Measurements from ENCODE around the gene ADAMTS12. TPM values are rescaled to one million over a fixed set of nuclear protein-coding genes. Genes with fewer than 3 reads are reported as not detected.

The ADAMTS12 gene
- total and polyA plus RNA-seq, 7 experiments from 2014 or later: not detected

DNA sequence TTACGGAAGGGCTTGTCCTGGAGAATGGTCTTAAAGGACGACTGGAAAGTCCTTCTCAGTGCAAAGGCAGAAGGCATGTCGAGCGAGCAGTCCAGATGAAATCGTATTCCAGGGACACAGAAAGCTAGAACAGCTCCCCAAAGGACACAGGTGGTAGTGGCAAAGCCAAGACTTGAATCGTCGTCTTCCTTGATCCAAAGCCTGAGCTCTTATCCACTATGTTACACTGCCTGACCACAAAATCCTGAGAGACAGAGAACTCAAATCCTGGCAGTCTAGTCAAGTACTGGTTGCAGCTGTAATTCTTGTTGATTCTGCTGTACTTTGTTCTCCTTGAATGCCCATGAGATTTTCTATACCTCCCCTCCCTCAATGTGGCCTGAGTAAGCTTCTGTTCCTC lies 252.3 kb downstream of the ADAMTS12 start:
- peaks cover 0 to 17% (median 0%) of the 10 kb centered on the region in 7 donors for H3K4me1 Mint-ChIP-seq
- ATAC-seq: no peak
- Histone ChIP-seq H3K27me3 (ENCODE audit: control insufficient read depth in 2 of 2, insufficient read depth in 2 of 2, low read length in 2 of 2) (no peaks in the 10 kb centered on the region), H3K4me3 (ENCODE audit: low read length) (no peak overlapping the region), H3K27ac (ENCODE audit: low read depth, low read length) (no peak overlapping the region), H3K9me3 (ENCODE audit: control insufficient read depth in 2 of 3, low read length in 3 of 3) (no peaks in the 10 kb centered on the region), H3K4me1 (ENCODE audit: control insufficient read depth in 2 of 2, insufficient read depth in 2 of 2, low read length in 2 of 2) (no peaks in the 10 kb centered on the region), H3K36me3 (ENCODE audit: control insufficient read depth in 2 of 3, insufficient read depth in 3 of 3, low read length in 3 of 3) (no peaks in the 10 kb centered on the region)
- intact Hi-C loops (cut with micrococcal nuclease): no loop called here
- ChIA-PET POLR2A (no interaction called here), CTCF (no interaction called here)
- H3K9me3 Mint-ChIP-seq: peaks cover 0 to 10% (median 4%) of the 10 kb centered on the region in 11 donors
- peaks cover 0 to 15% (median 4%) of the 10 kb centered on the region in 5 donors for H3K27me3 Mint-ChIP-seq
- H3K36me3 Mint-ChIP-seq: peaks cover 0 to 4% (median 0%) of the 10 kb centered on the region in 5 donors
- H3K4me3 Mint-ChIP-seq: no peak overlapping the region
- no peak overlapping the region for H3K27ac Mint-ChIP-seq
- DNase-seq: no peak

DNA sequence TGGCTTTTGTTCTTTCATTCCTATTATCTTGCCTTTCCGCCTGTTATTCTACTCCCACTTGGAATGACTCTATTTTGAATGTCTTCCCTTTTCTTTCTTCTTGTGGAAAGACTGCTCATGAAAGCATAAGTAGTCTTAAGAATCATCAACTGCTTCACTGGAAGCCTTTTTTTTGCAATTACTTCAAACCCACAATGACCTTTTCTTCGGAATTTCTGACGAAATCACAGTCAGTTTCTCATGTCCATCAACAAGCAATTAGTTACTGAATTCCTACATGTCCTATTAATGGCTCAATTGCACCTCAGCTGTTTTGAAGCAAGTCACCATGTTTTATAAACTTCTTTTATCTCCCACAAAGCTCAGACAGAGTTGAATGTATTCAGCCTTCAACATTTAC lies 254.8 kb downstream of the ADAMTS12 start:
- no peak for ATAC-seq
- CTCF ChIA-PET: no interaction called here

DNA sequence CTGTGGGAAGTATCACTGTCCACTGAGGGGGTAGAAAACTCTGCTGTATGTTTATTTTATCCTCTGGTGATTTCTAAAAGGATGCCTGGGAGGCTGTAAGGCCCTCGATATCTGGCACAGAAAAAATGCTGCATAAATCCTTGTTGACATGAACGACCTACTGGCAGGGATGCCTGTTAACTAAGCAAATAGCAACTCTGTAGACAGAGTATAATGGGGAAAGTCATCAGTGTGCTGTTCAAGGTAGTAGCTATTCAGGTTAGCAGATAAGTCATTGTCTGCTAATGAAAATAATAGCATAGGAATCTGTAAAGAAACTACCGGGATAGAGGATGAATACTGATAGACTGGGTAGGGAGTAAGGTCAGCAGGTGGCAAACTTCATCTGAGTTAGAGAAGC lies 256.2 kb downstream of the ADAMTS12 start:
- Histone ChIP-seq H3K4me1 (ENCODE audit: control insufficient read depth in 2 of 2, insufficient read depth in 2 of 2, low read length in 2 of 2) (no peaks in the 10 kb centered on the region), H3K4me3 (ENCODE audit: low read length) (no peak overlapping the region), H3K36me3 (ENCODE audit: control insufficient read depth in 2 of 3, insufficient read depth in 3 of 3, low read length in 3 of 3) (no peaks in the 10 kb centered on the region), H3K9me3 (ENCODE audit: control insufficient read depth in 2 of 3, low read length in 3 of 3) (no peaks in the 10 kb centered on the region), H3K27ac (ENCODE audit: low read depth, low read length) (no peak overlapping the region), H3K27me3 (ENCODE audit: control insufficient read depth in 2 of 2, insufficient read depth in 2 of 2, low read length in 2 of 2) (no peaks in the 10 kb centered on the region)
- H3K36me3 Mint-ChIP-seq: no peaks in the 10 kb centered on the region
- no peak for DNase-seq
- ATAC-seq: no peak
- ChIA-PET CTCF (no interaction called here), POLR2A (no interaction called here)
- peaks cover 0 to 15% (median 5%) of the 10 kb centered on the region in 5 donors for H3K27me3 Mint-ChIP-seq
- no peak overlapping the region for H3K27ac Mint-ChIP-seq
- H3K4me3 Mint-ChIP-seq: no peak overlapping the region
- intact Hi-C loops (cut with micrococcal nuclease): no loop called here
- H3K9me3 Mint-ChIP-seq: peaks cover 0 to 19% (median 2%) of the 10 kb centered on the region in 11 donors
- no peaks in the 10 kb centered on the region for H3K4me1 Mint-ChIP-seq

More for the DNA sequence above, 254.8 kb downstream of the ADAMTS12 start:
- Mint-ChIP-seq H3K27me3 (peaks cover 0 to 11% (median 2%) of the 10 kb centered on the region in 5 donors), H3K4me1 (peaks cover 0 to 4% (median 0%) of the 10 kb centered on the region in 7 donors), H3K36me3 (no peaks in the 10 kb centered on the region), H3K27ac (no peak overlapping the region), H3K9me3 (peaks cover 0 to 15% (median 0%) of the 10 kb centered on the region in 11 donors), H3K4me3 (no peak overlapping the region)
- no peak for DNase-seq
- Histone ChIP-seq H3K9me3 (ENCODE audit: control insufficient read depth in 2 of 3, low read length in 3 of 3) (no peaks in the 10 kb centered on the region), H3K4me1 (ENCODE audit: control insufficient read depth in 2 of 2, insufficient read depth in 2 of 2, low read length in 2 of 2) (no peaks in the 10 kb centered on the region), H3K4me3 (ENCODE audit: low read length) (no peak overlapping the region), H3K27ac (ENCODE audit: low read depth, low read length) (no peak overlapping the region), H3K27me3 (ENCODE audit: control insufficient read depth in 2 of 2, insufficient read depth in 2 of 2, low read length in 2 of 2) (no peaks in the 10 kb centered on the region), H3K36me3 (ENCODE audit: control insufficient read depth in 2 of 3, insufficient read depth in 3 of 3, low read length in 3 of 3) (no peaks in the 10 kb centered on the region)
- intact Hi-C loops (cut with micrococcal nuclease): no loop called here
- POLR2A ChIA-PET: no interaction called here

- H3K36me3 Mint-ChIP-seq: no peaks in the 10 kb centered on the region
- ATAC-seq: no peak
- no peaks in the 10 kb centered on the region for H3K4me1 ChIP-seq (ENCODE audit: control insufficient read depth in 2 of 2, insufficient read depth in 2 of 2, low read length in 2 of 2)
- H3K4me1 Mint-ChIP-seq: no peaks in the 10 kb centered on the region
- POLR2A ChIA-PET: no interaction called here
- peaks cover 0 to 19% (median 2%) of the 10 kb centered on the region in 11 donors for H3K9me3 Mint-ChIP-seq
- H3K27ac Mint-ChIP-seq: no peak overlapping the region
- intact Hi-C loops (cut with micrococcal nuclease): no loop called here
- H3K4me3 ChIP-seq (ENCODE audit: low read length): no peak overlapping the region
- no peaks in the 10 kb centered on the region for H3K36me3 ChIP-seq (ENCODE audit: control insufficient read depth in 2 of 3, insufficient read depth in 3 of 3, low read length in 3 of 3)
- no peaks in the 10 kb centered on the region for H3K9me3 ChIP-seq (ENCODE audit: control insufficient read depth in 2 of 3, low read length in 3 of 3)
- peaks cover 0 to 15% (median 5%) of the 10 kb centered on the region in 5 donors for H3K27me3 Mint-ChIP-seq
- H3K27ac ChIP-seq (ENCODE audit: low read depth, low read length): no peak overlapping the region
- no peaks in the 10 kb centered on the region for H3K27me3 ChIP-seq (ENCODE audit: control insufficient read depth in 2 of 2, insufficient read depth in 2 of 2, low read length in 2 of 2)
- no peak for DNase-seq
- H3K4me3 Mint-ChIP-seq: no peak overlapping the region
- CTCF ChIA-PET: no interaction called here
These were observed 258.1 kb downstream of the ADAMTS12 start for GRCh38 chr5:33633699-33634098.

- H3K4me3 Mint-ChIP-seq: no peak overlapping the region
- ChIA-PET CTCF (no interaction called here), POLR2A (no interaction called here)
- Histone ChIP-seq H3K27me3 (ENCODE audit: control insufficient read depth in 2 of 2, insufficient read depth in 2 of 2, low read length in 2 of 2) (no peaks in the 10 kb centered on the region), H3K4me3 (ENCODE audit: low read length) (no peak overlapping the region), H3K9me3 (ENCODE audit: control insufficient read depth in 2 of 3, low read length in 3 of 3) (no peaks in the 10 kb centered on the region), H3K27ac (ENCODE audit: low read depth, low read length) (no peak overlapping the region), H3K4me1 (ENCODE audit: control insufficient read depth in 2 of 2, insufficient read depth in 2 of 2, low read length in 2 of 2) (no peaks in the 10 kb centered on the region), H3K36me3 (ENCODE audit: control insufficient read depth in 2 of 3, insufficient read depth in 3 of 3, low read length in 3 of 3) (no peaks in the 10 kb centered on the region)
- peaks cover 0 to 5% (median 0%) of the 10 kb centered on the region in 5 donors for H3K27me3 Mint-ChIP-seq
- no peak overlapping the region for H3K27ac Mint-ChIP-seq
- no peak for DNase-seq
- H3K9me3 Mint-ChIP-seq: peaks cover 0 to 19% (median 2%) of the 10 kb centered on the region in 11 donors
- intact Hi-C loops (cut with micrococcal nuclease): no loop called here
- no peak for ATAC-seq
- no peaks in the 10 kb centered on the region for H3K36me3 Mint-ChIP-seq
- H3K4me1 Mint-ChIP-seq: no peaks in the 10 kb centered on the region
These were observed 260.0 kb downstream of the ADAMTS12 start for GRCh38 chr5:33631786-33632185.

- no peaks in the 10 kb centered on the region for H3K4me1 Mint-ChIP-seq
- ATAC-seq (no peak), DNase-seq (no peak)
- peaks cover 0 to 5% (median 0%) of the 10 kb centered on the region in 5 donors for H3K27me3 Mint-ChIP-seq
- POLR2A ChIA-PET: no interaction called here
- Histone ChIP-seq H3K4me1 (ENCODE audit: control insufficient read depth in 2 of 2, insufficient read depth in 2 of 2, low read length in 2 of 2) (no peaks in the 10 kb centered on the region), H3K27me3 (ENCODE audit: control insufficient read depth in 2 of 2, insufficient read depth in 2 of 2, low read length in 2 of 2) (no peaks in the 10 kb centered on the region), H3K36me3 (ENCODE audit: control insufficient read depth in 2 of 3, insufficient read depth in 3 of 3, low read length in 3 of 3) (no peaks in the 10 kb centered on the region), H3K4me3 (ENCODE audit: low read length) (no peak overlapping the region), H3K9me3 (ENCODE audit: control insufficient read depth in 2 of 3, low read length in 3 of 3) (no peaks in the 10 kb centered on the region), H3K27ac (ENCODE audit: low read depth, low read length) (no peak overlapping the region)
- no peaks in the 10 kb centered on the region for H3K36me3 Mint-ChIP-seq
- no peak overlapping the region for H3K4me3 Mint-ChIP-seq
- H3K27ac Mint-ChIP-seq: no peak overlapping the region
- intact Hi-C loops (cut with micrococcal nuclease): no loop called here
- CTCF ChIA-PET: no interaction called here
- H3K9me3 Mint-ChIP-seq: peaks cover 0 to 19% (median 2%) of the 10 kb centered on the region in 11 donors
These were observed 260.7 kb downstream of the ADAMTS12 start for GRCh38 chr5:33631139-33631538.

GRCh38 chr5:33629999-33630398 lies 261.8 kb downstream of the ADAMTS12 start:
- no peaks in the 10 kb centered on the region for H3K4me1 Mint-ChIP-seq
- ATAC-seq: no peak
- intact Hi-C loops (cut with micrococcal nuclease): no loop called here

More at GRCh38 chr5:33629999-33630398, 261.8 kb downstream of the ADAMTS12 start:
- H3K27me3 Mint-ChIP-seq: peaks cover 0 to 5% (median 0%) of the 10 kb centered on the region in 5 donors
- Histone ChIP-seq H3K27ac (ENCODE audit: low read depth, low read length) (no peak overlapping the region), H3K4me3 (ENCODE audit: low read length) (no peak overlapping the region), H3K4me1 (ENCODE audit: control insufficient read depth in 2 of 2, insufficient read depth in 2 of 2, low read length in 2 of 2) (no peaks in the 10 kb centered on the region), H3K9me3 (ENCODE audit: control insufficient read depth in 2 of 3, low read length in 3 of 3) (no peaks in the 10 kb centered on the region), H3K27me3 (ENCODE audit: control insufficient read depth in 2 of 2, insufficient read depth in 2 of 2, low read length in 2 of 2) (no peaks in the 10 kb centered on the region), H3K36me3 (ENCODE audit: control insufficient read depth in 2 of 3, insufficient read depth in 3 of 3, low read length in 3 of 3) (no peaks in the 10 kb centered on the region)
- CTCF ChIA-PET: no interaction called here
- no peaks in the 10 kb centered on the region for H3K36me3 Mint-ChIP-seq
- H3K4me3 Mint-ChIP-seq: no peak overlapping the region
- POLR2A ChIA-PET: no interaction called here
- H3K9me3 Mint-ChIP-seq: peaks cover 0 to 19% (median 2%) of the 10 kb centered on the region in 11 donors
- no peak for DNase-seq
- H3K27ac Mint-ChIP-seq: no peak overlapping the region
